Activated T-cell treated with anti-CD3 and anti-CD28 coated beads, Interleukin-2, amount 50 U/mL, for 48 hours (primary cell): Measurements from ENCODE around the gene STXBP4.

ENCODE experiments used
- DNase-seq, 2 experiments: peaks; one replicate each; pipeline ENCODE4 v3.0.0-alpha.2; 2020

Gene STXBP4

DNA sequence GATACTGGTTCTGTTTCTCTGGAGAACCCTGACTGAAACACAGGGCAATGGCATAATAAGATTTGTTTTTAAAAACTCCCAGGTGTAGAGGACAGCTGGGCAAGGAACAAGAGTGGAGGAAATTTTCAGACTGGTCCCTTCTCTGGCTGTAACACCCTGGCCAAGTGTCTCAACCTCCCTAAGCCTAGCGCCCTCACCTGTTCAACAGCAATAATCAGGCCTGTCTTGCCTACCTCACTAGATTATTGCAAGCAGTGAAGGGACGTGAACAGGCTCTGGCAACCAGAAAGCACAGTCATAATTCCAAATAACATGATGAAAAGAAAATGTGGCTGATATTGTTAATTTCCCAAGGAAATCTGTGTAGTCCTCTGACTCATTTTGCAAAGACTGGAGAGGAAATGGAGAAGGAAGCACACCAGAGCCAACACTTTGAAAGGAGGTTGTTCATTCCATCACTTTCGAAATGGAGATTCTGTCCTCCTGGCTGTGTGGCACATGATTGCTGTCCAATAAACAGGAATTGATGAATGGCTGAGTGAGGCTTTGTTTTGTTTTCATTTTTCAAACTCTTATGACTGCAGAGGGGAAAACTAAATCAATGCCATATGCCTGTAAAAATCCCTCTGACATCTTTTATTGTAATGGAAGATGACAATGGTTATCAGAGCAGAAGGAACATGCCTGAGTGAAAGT is 208.7 kb downstream of the STXBP4 start:
- no peak for DNase-seq

DNA sequence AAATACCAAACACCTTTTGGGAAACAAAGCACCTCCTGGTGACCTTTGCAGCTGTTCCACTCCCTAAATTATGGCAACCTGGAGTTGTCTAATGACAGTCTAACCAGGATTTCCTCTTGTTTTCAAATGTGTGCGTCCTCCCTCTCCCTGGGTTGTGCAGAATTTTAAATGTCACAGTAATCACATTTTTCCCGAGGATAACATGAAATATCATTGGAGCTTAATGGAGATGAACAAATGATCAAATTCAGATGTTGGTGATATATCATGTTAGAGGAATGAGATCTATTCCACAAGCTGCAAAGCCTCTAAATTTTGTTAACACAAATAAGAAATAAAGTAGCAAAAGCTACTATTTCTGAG is 209.3 kb downstream of the STXBP4 start:
- no peak for DNase-seq

DNA sequence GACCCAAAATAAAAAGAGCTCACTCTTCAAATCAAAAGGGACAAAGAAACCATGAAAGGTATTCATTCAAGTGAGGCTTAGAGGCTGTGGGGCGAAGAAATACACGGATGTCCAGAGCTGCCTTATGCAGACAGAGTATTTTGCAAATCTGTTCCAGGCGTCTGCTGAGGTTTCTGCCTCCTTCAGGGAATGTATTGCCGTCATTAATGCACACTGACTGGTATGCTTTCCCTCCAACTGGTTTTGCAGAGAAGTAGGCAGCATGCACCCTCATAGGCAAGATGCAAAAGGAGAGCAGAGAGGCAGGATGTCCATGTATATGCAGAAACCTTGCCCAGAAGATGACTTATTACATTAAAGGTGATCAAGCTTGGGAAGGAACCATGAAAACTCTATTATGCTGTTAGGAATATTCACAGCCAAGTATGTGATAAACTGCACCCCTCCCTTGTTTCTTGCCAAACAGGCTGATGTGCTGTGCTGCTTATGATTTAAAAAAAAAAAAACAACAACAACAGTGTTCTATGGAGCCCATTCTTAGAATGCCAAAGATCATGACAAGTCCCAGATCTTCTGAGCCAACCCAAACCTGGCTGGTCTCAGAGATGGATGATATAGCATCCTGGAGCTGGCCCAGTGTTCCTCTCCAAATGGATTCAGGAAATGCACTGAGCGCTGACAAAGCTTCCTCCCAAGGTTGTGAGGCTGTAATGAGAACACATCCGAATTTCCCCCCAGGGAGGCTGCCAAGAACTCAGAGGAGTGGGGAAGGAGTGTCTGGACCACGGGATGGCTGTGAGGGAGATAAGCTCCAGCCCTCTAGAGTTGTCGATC is 218.6 kb downstream of the STXBP4 start:
- DNase-seq: no peak

DNA sequence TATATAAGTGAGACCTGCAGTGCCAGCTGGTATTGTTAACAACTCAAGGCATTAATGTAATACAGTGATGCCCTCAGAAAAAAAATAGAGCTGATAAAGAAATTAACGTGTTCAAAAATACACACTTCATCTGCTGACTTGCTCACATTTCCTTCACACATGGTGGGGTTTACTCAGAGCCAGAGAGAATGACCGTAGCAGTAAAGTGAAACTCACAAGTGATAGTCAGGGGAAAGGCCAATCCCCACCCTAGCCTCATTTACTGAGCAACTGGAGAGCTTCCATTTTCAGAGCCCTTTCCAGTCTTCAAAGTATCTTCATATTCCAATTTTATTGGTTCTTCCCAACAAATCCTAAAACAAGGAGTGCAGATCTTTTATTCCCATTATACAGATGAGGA is 222.2 kb downstream of the STXBP4 start:
- no peak for DNase-seq

DNA sequence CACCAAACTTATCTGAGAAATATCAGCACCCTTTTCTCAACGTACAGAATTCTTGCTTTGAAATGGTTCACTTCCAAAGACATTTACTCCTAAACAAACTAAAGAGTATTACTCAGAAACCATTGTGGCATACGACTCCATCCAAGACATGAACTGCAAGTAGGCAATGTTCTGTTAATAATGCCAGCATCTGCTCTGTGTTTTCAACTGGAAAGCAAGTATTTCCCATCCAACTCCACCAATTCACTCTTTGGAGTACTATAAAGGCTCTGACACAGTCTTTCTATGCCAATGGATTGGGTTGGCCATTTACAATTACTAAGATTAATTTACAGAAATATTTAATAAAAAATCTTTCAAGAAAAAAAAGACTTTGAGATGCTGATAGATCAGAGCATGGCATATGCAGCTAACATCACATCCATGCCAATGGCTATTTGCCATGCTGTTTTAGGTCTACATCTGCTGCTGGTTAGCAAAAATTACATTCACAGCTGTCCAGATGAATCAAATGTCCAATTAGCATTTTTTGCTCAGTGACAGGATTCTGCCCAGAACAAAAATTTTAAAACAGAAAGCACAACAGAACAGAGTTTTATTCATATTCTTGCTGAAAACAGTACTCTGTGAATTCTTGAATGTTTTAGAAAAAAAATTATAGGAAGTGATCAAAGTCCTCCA is 230.3 kb downstream of the STXBP4 start:
- no peak for DNase-seq

DNA sequence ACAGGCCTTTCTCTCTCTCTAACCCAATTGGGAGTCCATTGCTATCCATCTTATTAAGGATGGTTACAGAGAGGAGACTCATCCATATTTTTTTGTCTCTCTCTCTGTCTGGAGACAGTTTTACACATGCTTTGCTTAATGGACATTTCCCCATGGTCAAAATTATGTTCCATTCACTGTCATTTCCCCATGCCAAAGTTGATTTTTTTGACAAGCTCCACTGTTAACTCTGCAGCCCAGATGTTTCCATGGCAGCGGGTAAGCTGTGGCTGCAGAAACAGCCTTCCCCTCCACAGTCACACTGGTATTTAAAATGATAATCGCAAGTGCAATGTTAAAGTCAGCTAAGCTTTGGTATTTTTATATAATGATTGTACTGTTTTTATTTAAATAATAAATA is 232.3 kb downstream of the STXBP4 start:
- no peak for DNase-seq

DNA sequence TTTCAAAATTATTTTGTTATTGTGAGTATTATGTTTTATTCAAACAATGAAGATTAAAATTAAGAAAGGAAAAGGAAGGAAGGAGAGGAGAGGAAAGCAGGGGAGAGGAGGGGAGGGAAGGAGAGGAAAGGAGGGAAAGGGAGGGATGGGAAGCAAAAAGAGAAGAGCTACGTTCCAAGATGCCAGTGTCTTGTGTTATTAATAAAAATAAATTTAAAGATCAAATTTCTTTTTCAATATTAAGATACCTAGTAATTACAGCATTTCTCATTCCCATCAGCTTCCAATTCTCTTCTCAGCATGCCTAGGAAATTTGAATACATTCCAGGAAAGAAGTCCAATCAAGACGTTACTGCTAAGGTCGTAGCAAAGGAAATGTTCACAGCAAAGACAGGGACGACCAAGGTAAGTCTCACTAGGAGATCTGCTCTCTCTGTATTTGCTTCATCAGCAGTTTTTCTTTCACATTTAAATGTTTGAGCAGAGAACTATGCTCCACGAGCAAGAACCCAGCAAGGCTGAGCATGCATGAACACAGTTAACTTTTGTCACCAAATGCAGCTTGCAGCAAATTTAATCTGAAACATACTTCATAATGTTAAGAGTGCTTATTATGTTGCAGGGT is 232.9 kb downstream of the STXBP4 start:
- no peak for DNase-seq

DNA sequence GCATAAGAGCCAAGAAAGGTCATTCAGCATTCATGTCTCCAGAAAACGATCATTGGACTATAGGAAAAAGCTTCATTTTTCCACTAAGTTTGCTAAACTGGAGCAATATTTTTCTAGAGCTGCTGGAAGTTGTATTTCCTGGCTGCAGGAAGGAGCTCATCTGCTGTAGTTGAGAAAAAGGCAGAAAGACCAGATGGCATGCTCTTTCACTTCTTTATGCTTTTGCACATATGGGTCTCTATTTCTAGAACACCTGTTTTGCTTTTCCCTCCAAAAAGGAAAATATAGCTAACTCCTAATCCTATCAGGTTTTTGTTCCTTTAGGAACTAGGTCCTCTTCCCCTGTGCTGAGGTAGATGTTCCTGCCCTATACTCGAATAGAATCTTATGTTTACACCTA is 234.3 kb downstream of the STXBP4 start:
- no peak for DNase-seq

DNA sequence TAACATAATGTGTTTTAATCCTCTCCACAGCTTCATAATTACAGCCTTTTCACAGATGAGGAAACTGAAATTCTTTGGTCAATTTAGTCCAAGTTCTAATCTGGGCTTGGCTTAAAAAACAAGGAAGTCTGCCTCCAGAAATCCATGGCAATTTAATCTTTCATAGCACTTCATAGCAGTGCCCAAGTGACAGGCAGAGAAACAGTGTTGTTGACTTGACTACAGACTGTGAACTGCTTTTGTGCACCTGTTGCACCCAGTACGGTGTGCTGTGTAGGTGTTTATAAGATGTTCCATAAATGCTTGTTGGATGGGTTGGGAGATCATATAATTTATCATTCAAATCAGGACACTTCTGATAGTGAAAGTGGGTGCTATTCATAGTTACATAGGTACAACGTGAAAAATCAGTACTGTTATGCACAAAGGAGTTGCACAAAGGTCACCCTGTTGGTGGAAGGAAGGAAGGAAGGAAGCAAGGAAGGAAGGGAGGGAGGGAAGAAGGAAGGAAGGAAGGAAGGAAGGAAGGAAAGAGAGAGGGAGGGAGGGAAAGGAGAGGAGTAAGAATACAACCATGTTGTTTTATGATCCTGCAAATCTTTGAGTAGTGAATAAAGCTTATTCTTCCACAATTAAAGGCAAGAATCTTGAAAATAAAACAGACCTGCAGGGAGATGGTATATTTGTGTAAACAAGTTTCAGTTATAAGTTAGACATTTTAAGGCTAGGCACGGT is 239.7 kb downstream of the STXBP4 start:
- no peak for DNase-seq

DNA sequence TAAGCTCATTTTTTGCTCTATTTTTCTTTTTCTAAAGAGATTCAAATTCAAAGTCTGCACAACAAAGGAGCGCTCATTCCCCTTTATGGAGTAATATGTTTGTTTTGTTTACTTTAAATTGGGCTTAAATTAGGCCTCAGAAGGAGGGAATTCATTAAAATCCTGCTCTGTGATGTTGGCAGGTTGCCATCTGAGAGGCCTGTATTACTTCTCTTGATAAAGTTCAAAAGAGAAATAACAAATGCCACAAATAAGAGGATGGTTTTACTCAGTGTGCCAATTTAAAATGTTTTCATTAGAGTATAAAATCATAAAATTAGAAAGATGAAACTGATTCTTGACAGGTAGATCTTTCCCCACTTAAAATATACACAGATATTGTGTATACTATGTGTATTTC is 241.7 kb downstream of the STXBP4 start:
- DNase-seq: no peak

DNA sequence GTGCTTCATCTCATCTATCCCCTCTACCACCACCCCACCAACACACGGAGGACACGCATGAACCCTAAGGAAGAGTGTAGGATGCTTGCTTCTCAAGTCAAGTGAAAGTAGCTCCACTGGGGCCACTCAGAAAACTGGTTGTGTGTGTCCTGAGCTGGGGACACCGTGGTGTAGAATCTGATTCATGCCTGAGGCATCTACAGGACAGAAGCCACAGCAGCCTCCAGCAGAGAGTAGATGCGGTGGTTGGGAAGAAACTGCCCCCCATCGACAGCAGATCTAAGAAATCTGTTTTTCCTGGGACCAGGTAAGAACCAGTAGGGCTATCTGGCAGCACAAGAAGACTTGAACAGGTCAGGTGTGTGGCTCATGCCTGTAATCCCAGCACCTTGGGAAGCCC is 244.3 kb downstream of the STXBP4 start:
- no peak for DNase-seq

DNA sequence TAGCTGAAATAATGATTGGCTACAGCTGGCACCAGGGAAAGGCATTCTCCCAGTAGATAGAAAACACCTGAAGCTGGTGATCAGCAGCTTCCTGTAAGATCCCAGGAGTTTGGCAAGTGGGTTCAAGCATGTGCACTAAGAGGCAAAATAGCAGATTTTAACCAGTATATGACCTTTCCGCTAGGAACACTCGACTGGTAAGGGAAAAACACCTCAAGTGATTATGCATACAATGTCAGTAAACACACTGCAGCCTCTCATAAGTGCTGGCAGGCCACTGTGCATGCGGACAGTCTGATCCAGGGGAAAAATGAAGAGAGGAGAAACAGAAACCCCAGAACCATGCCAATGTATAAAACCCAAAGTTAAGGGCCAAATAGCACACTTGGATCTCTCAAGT is 247.1 kb downstream of the STXBP4 start:
- DNase-seq: no peak

DNA sequence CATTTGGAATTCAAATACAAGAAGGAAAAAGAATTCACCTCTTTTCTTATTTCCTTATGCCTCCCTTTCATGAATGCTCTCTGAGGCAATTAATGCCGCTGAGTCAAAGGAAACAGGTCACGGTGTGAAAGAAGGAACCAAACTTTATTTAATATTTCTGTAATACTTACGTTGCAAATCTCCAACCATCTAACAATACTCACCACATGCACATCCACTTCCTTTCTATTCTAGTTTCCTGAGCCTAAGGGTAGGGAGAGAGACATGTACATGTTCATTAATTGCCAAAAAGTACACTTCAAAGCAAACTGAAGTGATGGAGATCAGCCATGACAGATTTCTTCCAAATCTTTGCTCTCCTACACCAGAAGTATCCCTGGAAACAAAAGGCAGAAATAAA is 248.3 kb downstream of the STXBP4 start:
- no peak for DNase-seq

DNA sequence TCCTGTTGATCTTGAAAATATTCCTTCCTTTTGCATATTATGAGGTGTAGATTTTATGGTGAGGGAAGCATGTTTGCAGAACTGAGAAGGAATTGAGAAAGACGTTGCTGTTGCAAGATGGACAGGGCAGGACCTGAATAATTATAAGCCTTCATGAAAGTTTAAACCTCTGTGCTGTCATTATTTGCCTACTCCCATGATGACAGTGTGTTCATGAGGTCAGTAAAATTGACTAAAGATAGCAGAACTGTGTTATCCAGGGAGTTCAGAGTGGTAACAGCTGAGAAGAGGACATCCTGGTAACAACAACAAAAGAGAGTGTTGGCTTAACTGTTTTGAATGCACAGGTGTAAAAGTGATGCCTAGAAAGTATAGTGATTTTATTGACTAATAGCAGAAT is 250.9 kb downstream of the STXBP4 start:
- DNase-seq: no peak

DNA sequence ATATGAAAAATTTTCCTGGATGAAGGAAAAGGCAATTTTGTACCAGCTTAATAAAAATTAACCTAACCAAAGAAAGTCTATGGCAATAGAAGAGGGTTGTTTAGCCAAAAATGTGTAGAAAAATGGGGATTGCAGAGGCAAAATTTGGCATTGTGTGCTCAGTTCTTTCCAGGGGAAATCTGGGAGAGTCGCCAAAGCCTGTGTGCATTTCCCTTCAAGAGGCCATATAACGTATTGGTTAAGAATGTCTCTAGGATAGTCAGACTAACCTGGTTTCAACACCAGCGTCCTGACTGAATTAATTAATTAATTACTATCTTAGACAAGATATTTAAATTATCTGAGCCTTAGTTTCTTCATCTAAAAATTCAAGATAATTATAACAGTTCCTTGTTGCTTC is 251.4 kb downstream of the STXBP4 start:
- no peak for DNase-seq
